K562 (cell line): ENCODE results near the gene RXRA.

Experiments
- BRCA1 ChIP-seq, 2 experiments: fragments of 450-650 bp in 1 of 2; sonication (generic) in 1 of 2; formaldehyde crosslinking in 1 of 2; IDR thresholded peaks; 2 replicates each; pipeline versions ENCODE4 v1.5.0 to v1.6.1; 2017 to 2020; ENCODE audit warnings: mild to moderate bottlenecking in 1 of 2, missing genetic modification reagents in 1 of 2
- CTCF ChIP-seq, 3 experiments: IDR thresholded peaks in 2 of 3; conservative IDR thresholded peaks in 1 of 3; 2 replicates each; pipeline ENCODE4 v1.5.1; 2011 to 2012; ENCODE audit warnings: low read length in 3 of 3, mild to moderate bottlenecking in 3 of 3, control low read depth in 2 of 3, improper control_type of control experiment in 1 of 3, inconsistent platforms in 1 of 3, low read depth in 1 of 3, mixed read lengths in 1 of 3, moderate library complexity in 1 of 3; ENCODE audit not compliant: insufficient read depth in 2 of 3
- HDAC2 ChIP-seq: fragments of 450-650 bp; IDR thresholded peaks from 2 replicates; pipeline ENCODE4 v1.6.1; 2016; ENCODE audit warnings: mild to moderate bottlenecking
- KLF10 ChIP-seq: fragments of 250-450 bp; sonication (Bioruptor Pico); IDR thresholded peaks from 2 replicates; pipeline ENCODE4 v1.6.1; 2021; ENCODE audit warnings: matching md5 sums
- KLF16 ChIP-seq: IDR thresholded peaks from 2 replicates; pipeline ENCODE4 v1.6.1; 2016; ENCODE audit warnings: antibody characterized with exemption
- NFXL1 ChIP-seq: fragments of 450-650 bp; formaldehyde crosslinking; IDR thresholded peaks from 2 replicates; pipeline ENCODE4 v1.4.0; 2021; ENCODE audit warnings: mild to moderate bottlenecking
- POLR2AphosphoS2 ChIP-seq: IDR thresholded peaks from 2 replicates; pipeline ENCODE4 v1.6.1; 2012; ENCODE audit warnings: low read length, improper control_type of control experiment
- RBFOX2 ChIP-seq: fragments of 200-400 bp; formaldehyde crosslinking; IDR thresholded peaks from 2 replicates; pipeline ENCODE4 v1.6.1; 2017; ENCODE audit warnings: low read depth, mild to moderate bottlenecking, low read length, moderate library complexity
- SREBF2 ChIP-seq: sonication (generic); formaldehyde crosslinking; IDR thresholded peaks from 2 replicates; pipeline ENCODE4 v1.4.0; 2020; ENCODE audit warnings: mild to moderate bottlenecking, missing genetic modification reagents
- ZKSCAN1 ChIP-seq: fragments of 150-350 bp; IDR thresholded peaks from 2 replicates; pipeline ENCODE4 v1.6.1; 2016; ENCODE audit warnings: low read depth, low read length

- TF ChIP-seq KLF16: no peak
- no peak for TF ChIP-seq BRCA1 (IDR thresholded peaks at IDR 0.05)
- TF ChIP-seq BRCA1 (CRISPR knock-in tag; IDR thresholded peaks at IDR 0.05): no peak
- TF ChIP-seq POLR2AphosphoS2: no peak
- no peak for TF ChIP-seq KLF10 (CRISPR knock-in tag)
- no peak for TF ChIP-seq NFXL1 (CRISPR knock-in tag)
- TF ChIP-seq CTCF (IDR thresholded peaks at IDR 0.05 in 2 of 3, conservative IDR thresholded peaks at IDR 0.05 in 1 of 3; ENCODE audit: insufficient read depth in 2 of 3, low read depth in 1 of 3, low read length in 3 of 3): peak in 2 of 3 experiments; percentile 23 to 49; a peak in 4 of 6 replicates
- TF ChIP-seq SREBF2 (CRISPR knock-in tag): no peak
- TF ChIP-seq ZKSCAN1: no peak
- TF ChIP-seq HDAC2: no peak
- no peak for TF ChIP-seq RBFOX2
Measured at GRCh38 chr9:134419684-134420076, 93.4 kb downstream of the RXRA start.
